WI38 (cell line): Measurements from ENCODE around the gene SMU1.

Experiments used
- H3K4me3 ChIP-seq: 2 replicates; pipeline ENCODE4 v1.5.1; 2011; ENCODE audit warnings: low read depth, mild to moderate bottlenecking, control low read depth, low read length
- TF ChIP-seq, protein P1 (sequence below): IDR thresholded peaks from 2 replicates; pipeline ENCODE4 v1.5.1; 2012; ENCODE audit warnings: low read depth, mild to moderate bottlenecking, control low read depth, low read length

SMU1 gene

DNA sequence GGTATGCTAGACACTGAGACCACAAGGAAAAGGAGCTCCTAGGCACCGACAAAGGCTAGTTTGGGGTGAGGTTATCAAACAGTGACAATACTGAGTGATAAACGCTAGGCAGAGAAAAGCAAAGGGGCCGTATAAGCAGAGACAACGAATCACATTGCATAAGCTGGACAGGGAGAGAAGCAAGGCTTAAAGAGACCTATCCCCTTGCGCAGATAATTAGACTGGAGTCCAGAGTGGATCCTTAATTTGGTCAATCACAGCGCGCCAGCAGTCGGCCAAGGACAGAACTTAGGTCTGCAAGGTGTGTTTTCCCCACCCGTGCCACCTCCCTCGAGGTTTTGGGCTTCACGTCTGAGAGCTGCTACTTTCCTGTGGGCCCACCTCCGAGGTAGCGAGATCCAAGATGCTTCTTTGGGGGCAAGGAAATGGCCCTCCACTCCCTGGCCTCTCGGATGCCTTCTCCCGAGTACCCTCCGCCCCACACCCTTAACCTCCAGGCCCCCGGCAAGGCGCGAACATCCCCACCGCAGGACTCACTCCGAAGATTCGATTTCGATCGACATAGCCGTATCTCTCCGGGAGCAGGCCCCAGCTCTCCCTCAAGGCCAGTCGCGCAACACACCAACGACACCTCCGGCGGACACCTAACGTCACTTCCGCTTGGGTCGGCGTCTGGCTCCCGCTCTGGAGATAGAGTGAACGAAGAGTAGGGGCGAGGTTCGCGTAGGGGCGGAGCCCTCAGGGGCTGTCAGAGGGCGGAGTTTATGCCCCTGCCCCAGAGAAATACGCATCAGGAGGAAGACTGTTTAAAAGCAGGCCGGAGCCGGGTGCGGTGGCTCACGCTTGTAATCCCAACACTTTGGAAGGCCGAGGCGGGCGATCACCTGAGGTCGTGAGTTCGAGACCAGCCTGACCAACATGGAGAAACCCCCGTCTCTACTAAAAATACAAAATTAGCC lies at the start of gene SMU1:
Gene SMU1, minus strand, starts transcription at position 629 of the 959 bp plus-strand sequence. Its CDS starts 66 bp downstream, at position 563.
- H3K4me3 ChIP-seq, result peak within 1 kb of the TSS; percentile 97

DNA sequence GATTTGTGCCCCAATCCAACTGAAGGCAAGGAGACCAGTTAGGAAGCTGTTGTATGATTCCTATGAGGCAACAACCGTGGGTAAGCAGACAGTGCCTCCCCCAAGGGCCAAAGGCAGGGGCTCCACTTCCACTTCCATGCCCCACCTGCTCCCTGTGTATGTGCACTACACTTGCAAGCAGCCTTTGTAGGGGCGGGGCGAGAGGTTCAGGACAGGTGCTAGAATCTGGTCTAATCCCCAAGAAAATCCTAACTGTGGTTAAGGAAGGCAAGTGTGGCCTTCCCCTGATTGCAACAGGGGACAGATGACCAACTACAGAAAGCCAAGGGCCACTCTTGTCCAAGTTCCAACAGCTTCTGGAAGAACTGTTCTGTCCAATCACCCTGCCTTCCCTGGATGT lies 49.0 kb upstream of the SMU1 start:
- H3K4me3 ChIP-seq, result no peak overlapping the region
- TF ChIP-seq, protein P1, sequence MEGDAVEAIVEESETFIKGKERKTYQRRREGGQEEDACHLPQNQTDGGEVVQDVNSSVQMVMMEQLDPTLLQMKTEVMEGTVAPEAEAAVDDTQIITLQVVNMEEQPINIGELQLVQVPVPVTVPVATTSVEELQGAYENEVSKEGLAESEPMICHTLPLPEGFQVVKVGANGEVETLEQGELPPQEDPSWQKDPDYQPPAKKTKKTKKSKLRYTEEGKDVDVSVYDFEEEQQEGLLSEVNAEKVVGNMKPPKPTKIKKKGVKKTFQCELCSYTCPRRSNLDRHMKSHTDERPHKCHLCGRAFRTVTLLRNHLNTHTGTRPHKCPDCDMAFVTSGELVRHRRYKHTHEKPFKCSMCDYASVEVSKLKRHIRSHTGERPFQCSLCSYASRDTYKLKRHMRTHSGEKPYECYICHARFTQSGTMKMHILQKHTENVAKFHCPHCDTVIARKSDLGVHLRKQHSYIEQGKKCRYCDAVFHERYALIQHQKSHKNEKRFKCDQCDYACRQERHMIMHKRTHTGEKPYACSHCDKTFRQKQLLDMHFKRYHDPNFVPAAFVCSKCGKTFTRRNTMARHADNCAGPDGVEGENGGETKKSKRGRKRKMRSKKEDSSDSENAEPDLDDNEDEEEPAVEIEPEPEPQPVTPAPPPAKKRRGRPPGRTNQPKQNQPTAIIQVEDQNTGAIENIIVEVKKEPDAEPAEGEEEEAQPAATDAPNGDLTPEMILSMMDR, result no peak

More for the DNA sequence above, at the start of gene SMU1:
- TF ChIP-seq, protein P1, result no peak

DNA sequence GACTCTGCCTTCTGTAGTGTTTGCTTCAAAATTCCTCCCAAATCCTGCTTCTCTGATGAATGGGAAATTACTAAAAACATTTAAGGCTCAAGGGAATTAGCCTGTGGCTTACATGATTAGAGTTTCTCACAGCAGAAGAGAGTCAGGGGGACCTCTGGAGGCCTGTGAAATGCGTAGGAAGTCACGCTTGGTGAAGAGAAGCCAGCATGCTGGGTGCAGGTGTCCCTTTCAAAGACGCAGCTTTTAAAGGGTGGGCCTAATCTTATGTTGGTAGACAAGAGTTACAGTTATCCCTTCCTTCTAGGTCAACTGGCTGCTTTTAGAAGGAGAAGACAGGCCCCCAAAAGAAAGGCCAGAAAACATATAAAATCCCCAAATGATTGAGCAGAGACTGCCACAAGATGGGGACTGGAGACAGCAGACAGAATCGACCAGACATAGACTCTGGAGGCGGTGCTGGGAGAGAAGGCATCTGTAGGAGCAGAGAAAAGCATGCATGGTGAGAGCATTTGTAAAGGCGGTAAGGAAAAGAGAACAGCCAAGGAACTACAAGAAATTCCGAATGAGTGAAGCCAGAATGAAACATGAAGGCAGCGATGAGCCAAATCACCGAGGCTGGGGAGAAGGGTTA lies 48.4 kb upstream of the SMU1 start:
- no peak overlapping the region for H3K4me3 ChIP-seq
- TF ChIP-seq, protein P1, result no peak

DNA sequence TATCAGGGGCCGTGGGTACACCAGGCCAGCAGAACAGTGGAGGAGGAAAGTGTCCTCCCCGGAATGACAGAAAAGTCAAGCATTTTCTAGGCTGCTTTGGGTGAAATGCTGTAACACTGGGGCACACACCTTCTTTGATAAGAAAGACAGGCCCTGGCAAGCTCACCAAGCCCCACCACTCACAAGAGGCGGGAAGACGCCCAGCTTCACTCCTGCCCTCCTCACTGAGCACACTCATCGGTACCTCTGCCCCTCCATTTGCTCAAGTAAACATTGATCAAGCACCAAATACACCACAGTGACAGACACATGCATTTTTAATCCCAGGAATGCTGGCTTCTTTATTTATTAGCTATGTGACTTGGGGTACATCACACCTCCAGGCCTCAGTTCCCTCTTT lies 47.6 kb upstream of the SMU1 start:
- no peak overlapping the region for H3K4me3 ChIP-seq
- TF ChIP-seq, protein P1, result no peak

DNA sequence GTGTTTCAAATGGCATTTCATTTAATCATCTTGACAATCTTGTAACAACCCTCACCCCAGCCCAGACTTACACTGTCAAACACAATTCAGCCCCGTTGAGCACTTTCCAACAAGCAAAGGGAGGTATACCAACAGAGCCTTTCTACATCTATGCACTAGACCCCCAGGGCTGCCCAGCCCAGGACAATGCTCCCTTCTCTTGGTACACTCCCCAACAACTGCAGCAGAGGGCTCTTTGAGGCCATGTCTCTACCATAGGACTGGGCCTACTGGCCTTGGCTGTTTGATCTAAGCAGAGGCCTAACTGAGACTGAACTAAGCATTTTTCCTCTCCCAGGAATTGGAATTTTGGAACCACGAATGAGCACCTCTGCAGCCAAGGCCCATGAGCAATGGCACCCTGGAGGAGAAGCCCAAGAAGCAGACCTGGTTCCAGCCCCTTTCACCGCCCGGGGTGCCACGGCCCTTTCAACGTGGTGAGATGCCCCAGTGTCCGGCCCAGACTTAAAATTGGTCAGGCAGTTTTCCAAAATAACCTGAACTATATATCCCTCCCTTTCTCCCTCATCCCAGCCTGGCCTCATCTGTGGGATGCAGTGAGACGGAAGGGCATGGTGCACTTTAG lies 47.0 kb upstream of the SMU1 start:
- TF ChIP-seq, protein P1, result no peak
- no peak overlapping the region for H3K4me3 ChIP-seq

DNA sequence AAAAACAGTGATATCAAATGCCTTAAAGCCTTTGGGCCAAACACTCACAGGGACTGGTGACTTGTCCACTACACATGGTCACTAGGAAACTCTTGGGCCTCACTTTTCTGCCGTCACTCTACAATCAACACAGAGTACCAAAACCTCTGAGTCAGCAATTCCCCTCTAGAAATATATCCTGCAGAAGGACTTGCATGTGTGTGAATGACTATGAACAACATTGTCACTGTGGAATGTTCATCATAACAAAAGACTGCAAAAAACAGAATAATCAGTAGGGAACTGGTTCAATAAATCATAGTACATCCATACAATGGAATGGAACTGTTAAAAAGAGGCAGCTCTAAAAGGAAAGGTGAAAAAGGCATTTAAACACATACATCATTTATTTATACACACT lies 44.1 kb upstream of the SMU1 start:
- H3K4me3 ChIP-seq, result no peak overlapping the region
- TF ChIP-seq, protein P1, result no peak
